GM18498 (cell line): ENCODE measurements around the gene GBP2.
A peak's percentile ranks its signal among the peaks of the same experiment; 100 is the strongest.

Source experiments
- ATAC-seq: cut with Tn5 transposase; IDR thresholded peaks from one replicate; pipeline ENCODE4 v1.9.1; 2021; ENCODE audit warnings: mild to moderate bottlenecking, moderate library complexity; ENCODE audit not compliant: unreplicated experiment

Gene GBP2

GRCh38 chr1:89065079-89065868 lies 60.6 kb downstream of the GBP2 start, which contains the start of gene GBP1:
Gene GBP1 (minus strand): TSS chr1:89065208. CDS start chr1:89063234, 1,974 bp downstream.
- ATAC-seq, result peak; percentile 72

- ATAC-seq, result peak; percentile 50
These were observed 61.3 kb downstream of the GBP2 start for GRCh38 chr1:89064632-89065031.

GRCh38 chr1:89063094-89063493 lies 62.8 kb downstream of the GBP2 start:
- no peak for ATAC-seq

GRCh38 chr1:89060091-89060490 lies 65.8 kb downstream of the GBP2 start:
- no peak for ATAC-seq
